Sigmoid colon (tissue), 4 donors: Measurements from ENCODE around the gene RAB37.

Source experiments
- EP300 ChIP-seq, 4 donors: sonication (generic); formaldehyde crosslinking; IDR thresholded peaks; one replicate each; pipeline ENCODE4 v1.6.1; 2017; ENCODE audit warnings: antibody characterized with exemption in 4 of 4
- POLR2AphosphoS5 ChIP-seq, 4 donors: sonication (generic); formaldehyde crosslinking; IDR thresholded peaks; one replicate each; pipeline ENCODE4 v1.6.1; 2017; ENCODE audit warnings: antibody characterized with exemption in 4 of 4
- TF ChIP-seq, protein P1 (sequence below), 4 experiments: fragments of 450-650 bp in 3 of 4; fragments of 200-600 bp in 1 of 4; IDR thresholded peaks; one replicate each; pipeline ENCODE4 v1.5.1; 2016 to 2019; ENCODE audit warnings: antibody characterized with exemption in 4 of 4, mild to moderate bottlenecking in 3 of 4, moderate library complexity in 2 of 4

- TF ChIP-seq POLR2AphosphoS5 (IDR thresholded peaks at IDR 0.05) (no peak), EP300 (IDR thresholded peaks at IDR 0.05) (no peak)
- TF ChIP-seq, protein P1, sequence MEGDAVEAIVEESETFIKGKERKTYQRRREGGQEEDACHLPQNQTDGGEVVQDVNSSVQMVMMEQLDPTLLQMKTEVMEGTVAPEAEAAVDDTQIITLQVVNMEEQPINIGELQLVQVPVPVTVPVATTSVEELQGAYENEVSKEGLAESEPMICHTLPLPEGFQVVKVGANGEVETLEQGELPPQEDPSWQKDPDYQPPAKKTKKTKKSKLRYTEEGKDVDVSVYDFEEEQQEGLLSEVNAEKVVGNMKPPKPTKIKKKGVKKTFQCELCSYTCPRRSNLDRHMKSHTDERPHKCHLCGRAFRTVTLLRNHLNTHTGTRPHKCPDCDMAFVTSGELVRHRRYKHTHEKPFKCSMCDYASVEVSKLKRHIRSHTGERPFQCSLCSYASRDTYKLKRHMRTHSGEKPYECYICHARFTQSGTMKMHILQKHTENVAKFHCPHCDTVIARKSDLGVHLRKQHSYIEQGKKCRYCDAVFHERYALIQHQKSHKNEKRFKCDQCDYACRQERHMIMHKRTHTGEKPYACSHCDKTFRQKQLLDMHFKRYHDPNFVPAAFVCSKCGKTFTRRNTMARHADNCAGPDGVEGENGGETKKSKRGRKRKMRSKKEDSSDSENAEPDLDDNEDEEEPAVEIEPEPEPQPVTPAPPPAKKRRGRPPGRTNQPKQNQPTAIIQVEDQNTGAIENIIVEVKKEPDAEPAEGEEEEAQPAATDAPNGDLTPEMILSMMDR (IDR thresholded peaks at IDR 0.05) = no peak
Observed at GRCh38 chr17:74697515-74697914, 39.5 kb upstream of the RAB37 start.
